Measurements from ENCODE around the gene IPPK. TPM values are rescaled to one million over a fixed set of nuclear protein-coding genes. Genes with fewer than 3 reads are reported as not detected.

IPPK gene
- total RNA-seq, 2 donors from 2014 or later, result 8.9 to 13.1 TPM

DNA sequence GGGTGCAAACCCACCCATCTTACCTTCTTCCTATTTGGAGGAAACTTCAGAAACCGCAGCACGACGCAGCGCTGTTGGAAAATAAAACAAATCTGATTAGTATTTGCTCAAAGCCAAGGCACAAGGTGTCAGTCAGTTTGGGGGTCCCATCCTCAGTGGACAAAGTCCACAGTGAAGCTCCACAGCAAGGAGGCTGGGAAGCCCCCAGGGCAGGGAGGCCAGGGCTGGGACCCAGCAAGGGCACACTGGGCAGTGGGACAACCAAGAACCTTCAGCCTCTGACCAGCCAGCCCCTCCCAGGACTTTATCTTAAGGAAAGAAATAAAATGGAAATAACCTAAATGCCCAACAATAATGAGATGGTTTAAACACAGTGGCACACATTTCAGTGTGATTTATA lies 11.3 kb downstream of the IPPK start:
- DNase-seq (ENCODE audit: low spot score), result no peak
- H3K4me3 ChIP-seq, result no peak overlapping the region
- H3K9me3 ChIP-seq, result no peaks in the 10 kb centered on the region
- H3K27me3 ChIP-seq, result no peaks in the 10 kb centered on the region
- H3K4me1 ChIP-seq, result peaks cover 0 to 17% of the 10 kb centered on the region in 2 donors
- H3K27ac ChIP-seq, result no peak overlapping the region
- TF ChIP-seq, protein P1, sequence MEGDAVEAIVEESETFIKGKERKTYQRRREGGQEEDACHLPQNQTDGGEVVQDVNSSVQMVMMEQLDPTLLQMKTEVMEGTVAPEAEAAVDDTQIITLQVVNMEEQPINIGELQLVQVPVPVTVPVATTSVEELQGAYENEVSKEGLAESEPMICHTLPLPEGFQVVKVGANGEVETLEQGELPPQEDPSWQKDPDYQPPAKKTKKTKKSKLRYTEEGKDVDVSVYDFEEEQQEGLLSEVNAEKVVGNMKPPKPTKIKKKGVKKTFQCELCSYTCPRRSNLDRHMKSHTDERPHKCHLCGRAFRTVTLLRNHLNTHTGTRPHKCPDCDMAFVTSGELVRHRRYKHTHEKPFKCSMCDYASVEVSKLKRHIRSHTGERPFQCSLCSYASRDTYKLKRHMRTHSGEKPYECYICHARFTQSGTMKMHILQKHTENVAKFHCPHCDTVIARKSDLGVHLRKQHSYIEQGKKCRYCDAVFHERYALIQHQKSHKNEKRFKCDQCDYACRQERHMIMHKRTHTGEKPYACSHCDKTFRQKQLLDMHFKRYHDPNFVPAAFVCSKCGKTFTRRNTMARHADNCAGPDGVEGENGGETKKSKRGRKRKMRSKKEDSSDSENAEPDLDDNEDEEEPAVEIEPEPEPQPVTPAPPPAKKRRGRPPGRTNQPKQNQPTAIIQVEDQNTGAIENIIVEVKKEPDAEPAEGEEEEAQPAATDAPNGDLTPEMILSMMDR (IDR thresholded peaks at IDR 0.05), result no peak
- H3K36me3 ChIP-seq, result peaks cover 19% of the 10 kb centered on the region

DNA sequence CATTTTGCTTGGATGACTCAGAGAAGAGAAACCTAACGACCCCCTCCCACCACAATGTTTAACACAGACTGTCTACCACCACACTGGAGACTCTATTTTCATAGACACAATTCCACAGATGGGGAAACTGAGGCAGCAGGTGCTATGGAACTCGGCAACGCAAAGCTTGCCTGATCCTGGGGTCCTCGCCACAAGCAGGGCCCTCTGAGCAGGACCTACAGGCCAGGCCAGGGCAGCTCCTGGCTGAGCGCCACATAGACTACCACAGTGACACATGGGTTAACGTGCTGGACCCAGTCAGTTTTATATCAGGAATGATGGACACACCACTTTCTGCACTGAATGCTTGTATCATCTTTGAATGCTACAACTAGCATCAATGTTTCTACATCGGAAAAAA lies 11.8 kb downstream of the IPPK start:
- no peak overlapping the region for H3K4me3 ChIP-seq
- H3K27me3 ChIP-seq, result no peaks in the 10 kb centered on the region
- no peaks in the 10 kb centered on the region for H3K9me3 ChIP-seq
- no peak for DNase-seq (ENCODE audit: low spot score)
- H3K36me3 ChIP-seq, result peaks cover 19% of the 10 kb centered on the region
- H3K4me1 ChIP-seq, result peaks cover 0 to 17% of the 10 kb centered on the region in 2 donors
- TF ChIP-seq, protein P1 (IDR thresholded peaks at IDR 0.05), result no peak
- H3K27ac ChIP-seq, result no peak overlapping the region

DNA sequence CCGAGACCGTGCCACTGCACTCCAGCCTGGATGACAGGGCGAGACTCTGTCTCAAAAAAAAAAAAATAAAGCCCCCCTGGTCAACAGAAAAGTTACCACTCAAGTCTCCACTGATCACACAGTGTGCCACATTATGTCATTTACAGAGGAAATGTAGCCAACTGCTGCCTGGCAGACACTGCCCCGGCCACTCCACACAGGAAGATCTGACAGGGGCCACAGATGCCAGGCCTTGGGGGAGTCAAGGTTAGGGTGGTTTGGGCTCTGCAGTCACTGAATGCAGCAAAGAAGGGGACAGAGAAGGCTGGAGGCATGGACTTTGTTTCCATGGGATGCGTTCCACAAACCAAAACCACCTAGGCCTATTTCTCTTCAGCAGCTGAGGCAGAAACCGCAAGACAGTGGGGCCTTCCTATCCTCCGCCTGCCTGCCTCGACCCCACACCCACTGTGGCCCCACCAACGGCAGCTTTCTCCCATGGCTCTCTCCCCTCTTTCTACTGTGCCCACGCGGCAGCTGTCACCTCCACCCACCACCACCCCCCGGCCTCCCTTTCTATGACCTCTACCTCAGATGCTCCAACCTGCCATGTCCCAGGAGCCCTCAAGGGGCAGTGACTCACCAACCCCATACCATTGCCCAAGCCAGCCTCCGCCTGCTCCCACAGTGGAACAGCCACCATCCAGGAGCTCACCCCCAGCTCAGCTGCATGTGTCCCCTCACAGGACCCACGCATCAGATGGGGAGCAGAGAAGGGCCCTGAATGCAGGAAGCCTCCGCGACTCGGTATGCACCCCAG lies 12.4 kb downstream of the IPPK start:
- H3K36me3 ChIP-seq, result peaks cover 19% of the 10 kb centered on the region

DNA sequence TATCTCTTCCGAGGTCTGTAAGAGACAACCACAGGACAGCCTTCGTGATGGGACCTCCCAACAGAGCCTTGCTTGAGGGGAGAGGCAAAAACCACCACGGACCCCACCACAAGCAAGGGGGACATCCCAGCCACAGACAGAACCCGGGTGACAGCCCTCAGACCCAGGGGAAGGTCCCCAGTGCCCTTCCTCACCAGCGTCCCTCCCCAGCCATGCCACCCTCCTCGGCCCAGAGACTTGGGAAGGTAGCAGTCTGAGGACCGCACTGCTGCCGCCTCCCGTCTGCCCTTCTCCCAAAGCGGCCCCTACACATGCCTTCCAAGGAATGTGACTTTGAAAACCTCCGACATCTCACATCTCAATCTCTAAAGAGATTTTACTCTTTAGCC lies 13.4 kb downstream of the IPPK start:
- no peak for DNase-seq (ENCODE audit: low spot score)
- H3K27me3 ChIP-seq, result no peaks in the 10 kb centered on the region
- TF ChIP-seq, protein P1 (IDR thresholded peaks at IDR 0.05), result no peak
- H3K4me1 ChIP-seq, result peaks cover 0 to 17% of the 10 kb centered on the region in 2 donors
- no peak overlapping the region for H3K27ac ChIP-seq
- no peak overlapping the region for H3K4me3 ChIP-seq
- H3K36me3 ChIP-seq, result peaks cover 24% of the 10 kb centered on the region
- no peaks in the 10 kb centered on the region for H3K9me3 ChIP-seq

More for the DNA sequence above, 12.4 kb downstream of the IPPK start:
- DNase-seq (ENCODE audit: low spot score), result no peak
- Histone ChIP-seq H3K4me1 (peaks cover 0 to 17% of the 10 kb centered on the region in 2 donors), H3K27ac (no peak overlapping the region), H3K4me3 (no peak overlapping the region), H3K9me3 (no peaks in the 10 kb centered on the region), H3K27me3 (no peaks in the 10 kb centered on the region)
- TF ChIP-seq, protein P1 (IDR thresholded peaks at IDR 0.05), result no peak

DNA sequence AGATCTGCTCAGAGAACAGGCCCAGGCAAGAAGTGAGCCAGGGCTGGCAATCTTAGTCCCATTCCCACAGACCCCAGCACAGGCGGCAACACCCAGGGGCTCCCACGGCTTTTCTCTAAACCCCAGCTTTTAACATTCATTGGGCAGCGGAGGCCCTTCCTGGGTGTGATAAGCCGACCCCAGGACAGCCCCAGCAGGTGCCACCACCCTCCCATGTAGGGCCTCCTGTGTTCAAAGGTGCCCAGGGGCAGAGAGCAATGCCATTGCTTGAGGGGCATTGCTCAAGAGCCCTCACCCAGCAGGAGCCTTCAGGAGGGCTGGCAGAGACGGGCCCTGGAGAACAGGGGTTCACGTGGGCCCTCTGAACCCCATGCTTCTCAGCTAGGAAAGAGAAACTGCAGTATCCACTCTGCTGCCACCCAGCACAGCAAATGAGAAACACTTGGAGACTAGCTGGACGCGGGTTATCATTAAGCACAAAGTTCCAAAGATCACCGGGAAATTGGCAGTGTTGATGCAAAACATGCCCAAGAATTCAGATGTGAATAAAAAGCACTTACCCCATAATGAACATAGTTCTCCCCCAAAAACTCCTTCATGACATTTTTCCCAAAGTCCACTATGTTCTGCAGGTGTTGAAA lies 13.9 kb downstream of the IPPK start:
- Histone ChIP-seq H3K9me3 (no peaks in the 10 kb centered on the region), H3K4me1 (peaks cover 0 to 21% of the 10 kb centered on the region in 2 donors), H3K27ac (no peak overlapping the region), H3K36me3 (peaks cover 24% of the 10 kb centered on the region), H3K27me3 (no peaks in the 10 kb centered on the region), H3K4me3 (no peak overlapping the region)
- no peak for DNase-seq (ENCODE audit: low spot score)
- TF ChIP-seq, protein P1 (IDR thresholded peaks at IDR 0.05), result no peak
